ENCODE results near the gene MTREX. TPM values are rescaled to one million over a fixed set of nuclear protein-coding genes. Genes with fewer than 3 reads are reported as not detected.

Gene MTREX
- total and polyA plus RNA-seq, 2 experiments from 2014 or later = 19.0 to 66.0 TPM

Other genes starting within 250 kb of the MTREX start
- not detected in 2 replicates for gene GZMA, start 205.3 kb upstream of the MTREX start, total RNA-seq
- gene GZMA, start 205.3 kb upstream of the MTREX start, polyA plus RNA-seq = not detected in 2 replicates
- gene GPX8, start 147.8 kb upstream of the MTREX start, total RNA-seq = 178 and 196 TPM in 2 replicates
- gene GPX8, start 147.8 kb upstream of the MTREX start, polyA plus RNA-seq = 134 and 143 TPM in 2 replicates
- gene CDC20B, start 134.8 kb upstream of the MTREX start, total RNA-seq = 0.28 and 0.30 TPM in 2 replicates
- gene CDC20B, start 134.8 kb upstream of the MTREX start, polyA plus RNA-seq = 0.12 TPM in 1 of 2 replicates, not detected in the other
- gene MCIDAS, start 80.7 kb upstream of the MTREX start, total RNA-seq = not detected in 2 replicates
- gene MCIDAS, start 80.7 kb upstream of the MTREX start, polyA plus RNA-seq = 0.08 TPM in 1 of 2 replicates, not detected in the other
- gene CCNO, start 74.4 kb upstream of the MTREX start, total RNA-seq = 0.12 and 0.13 TPM in 2 replicates
- gene CCNO, start 74.4 kb upstream of the MTREX start, polyA plus RNA-seq = 0.97 and 2.5 TPM in 2 replicates
- 30.0 and 32.9 TPM in 2 replicates for gene DHX29, start 295 bp upstream of the MTREX start, total RNA-seq
- gene DHX29, start 295 bp upstream of the MTREX start, polyA plus RNA-seq = 46.5 and 48.4 TPM in 2 replicates
- 75.0 and 84.9 TPM in 2 replicates for gene PLPP1, start 227.0 kb downstream of the MTREX start, total RNA-seq
- 80.1 and 89.3 TPM in 2 replicates for gene PLPP1, start 227.0 kb downstream of the MTREX start, polyA plus RNA-seq

Measured in hepatocyte (in vitro differentiated cells).